ENCODE data around the gene DHDH.
A peak's percentile ranks its signal among the peaks of the same experiment; 100 is the strongest.

The DHDH gene

DNA sequence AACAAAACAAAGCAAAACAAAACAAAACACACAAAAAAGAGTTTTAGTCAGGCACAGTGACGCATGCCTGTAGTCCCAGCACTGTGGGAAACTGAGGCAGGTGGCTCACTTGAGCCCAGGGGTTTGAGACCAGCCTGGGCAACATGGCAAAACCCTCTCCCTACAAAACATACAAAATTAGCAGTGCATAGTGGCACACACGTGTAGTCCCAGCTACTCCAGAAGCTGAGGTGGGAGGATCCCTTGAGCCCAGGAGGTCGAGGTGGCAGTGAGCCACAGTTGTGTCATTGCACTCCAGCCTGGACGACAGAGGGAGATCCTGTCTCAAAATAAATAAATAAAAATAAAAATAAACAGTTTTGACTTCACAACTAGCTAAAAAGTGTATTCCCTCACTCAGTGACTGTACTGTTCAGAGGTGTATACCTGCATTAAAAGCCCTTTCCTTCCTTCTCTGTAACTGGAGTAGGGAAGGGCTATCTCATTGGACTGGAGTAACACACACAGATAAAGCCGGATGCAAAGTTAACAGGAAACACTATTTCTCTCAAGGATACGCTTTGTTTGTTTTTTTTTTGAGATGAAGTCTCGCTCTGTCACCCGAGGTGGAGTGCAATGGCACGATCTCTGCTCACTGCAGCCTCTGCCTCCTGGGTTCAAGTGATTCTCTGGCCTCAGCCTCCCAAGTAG lies 17.5 kb downstream of the DHDH start:
- no peak for DNase-seq

DNA sequence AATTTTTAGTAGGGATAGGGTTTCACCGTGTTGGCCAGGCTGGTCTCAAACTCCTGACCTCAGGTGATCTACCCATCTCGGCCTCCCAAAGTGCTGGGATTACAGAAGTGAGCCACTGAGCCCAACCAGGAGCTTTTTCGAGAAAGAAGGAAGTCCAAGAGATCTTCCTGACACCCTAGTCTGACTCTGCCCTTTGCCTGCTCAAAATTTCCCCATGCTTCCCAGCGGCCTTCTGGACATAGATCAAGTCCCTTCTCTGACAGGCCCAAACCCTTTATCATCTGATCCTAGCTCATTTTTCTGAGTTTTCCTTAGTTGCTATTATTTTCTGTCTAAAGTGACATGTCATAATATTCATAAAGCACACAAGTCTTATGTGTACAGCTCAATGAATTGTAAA lies 19.6 kb downstream of the DHDH start:
- no peak for DNase-seq

DNA sequence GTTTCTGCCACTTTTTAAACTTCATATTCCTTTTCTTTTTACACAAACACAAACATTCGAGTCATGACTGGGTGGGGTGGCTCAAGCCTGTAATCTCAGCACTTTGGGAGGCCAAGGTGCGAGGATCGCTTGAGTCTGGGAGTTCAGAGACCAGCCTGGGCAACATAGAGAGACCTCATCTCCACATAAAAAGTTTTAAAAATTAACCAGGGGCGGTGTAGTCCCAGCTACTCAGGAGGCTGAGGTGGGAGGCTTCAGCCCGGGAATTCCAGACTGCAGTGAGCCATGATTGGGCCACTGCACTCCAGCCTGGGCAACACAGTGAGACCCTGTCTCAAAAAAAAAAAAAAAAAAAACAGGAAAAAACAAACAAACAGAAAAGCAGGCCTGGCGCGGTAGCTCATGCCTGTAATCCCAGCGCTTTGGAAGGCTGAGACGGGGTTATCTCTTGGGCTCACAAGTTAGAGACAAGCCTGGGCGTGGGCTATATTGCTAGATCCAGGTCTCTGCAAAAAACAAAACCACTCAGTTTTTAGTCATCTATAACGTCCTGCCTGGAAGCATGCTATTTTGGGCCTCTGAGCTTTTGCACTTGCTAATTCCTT lies 20.6 kb downstream of the DHDH start:
- no peak for DNase-seq

- DNase-seq = peak; percentile 97
These were observed 21.3 kb downstream of the DHDH start, which contains the start of gene BAX for GRCh38 chr19:48954595-48955307. TSS of gene BAX (plus strand) at chr19:48954875. CDS start at chr19:48954929, 54 bp downstream.

- no peak for DNase-seq
These were observed 21.9 kb downstream of the DHDH start for GRCh38 chr19:48955308-48955958.

- DNase-seq = no peak
These were observed 24.5 kb downstream of the DHDH start for GRCh38 chr19:48958006-48958405.

GRCh38 chr19:48959341-48960239 lies 26.1 kb downstream of the DHDH start:
- DNase-seq = no peak

DNA sequence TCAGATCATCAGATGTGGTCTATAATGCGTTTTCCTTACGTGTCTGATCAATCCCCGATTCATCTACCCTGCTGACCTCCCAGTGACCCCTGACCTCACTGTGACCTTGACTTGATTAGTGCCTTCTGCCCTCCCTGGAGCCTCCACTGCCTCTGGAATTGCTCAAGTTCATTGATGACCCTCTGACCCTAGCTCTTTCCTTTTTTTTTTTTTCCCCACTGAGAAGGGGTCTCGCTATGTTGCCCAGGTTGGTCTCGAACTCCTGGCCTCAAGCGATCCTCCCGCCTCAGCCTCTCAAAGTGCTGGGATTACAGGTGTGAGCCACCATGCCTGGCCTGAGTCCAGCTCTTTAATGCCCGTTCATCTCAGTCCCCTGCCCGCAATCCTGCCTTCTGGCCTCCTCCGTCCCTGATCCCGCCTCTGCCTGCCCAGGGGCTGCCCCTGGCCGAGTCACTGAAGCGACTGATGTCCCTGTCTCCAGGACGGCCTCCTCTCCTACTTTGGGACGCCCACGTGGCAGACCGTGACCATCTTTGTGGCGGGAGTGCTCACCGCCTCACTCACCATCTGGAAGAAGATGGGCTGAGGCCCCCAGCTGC lies 27.7 kb downstream of the DHDH start:
- no peak for DNase-seq

DNA sequence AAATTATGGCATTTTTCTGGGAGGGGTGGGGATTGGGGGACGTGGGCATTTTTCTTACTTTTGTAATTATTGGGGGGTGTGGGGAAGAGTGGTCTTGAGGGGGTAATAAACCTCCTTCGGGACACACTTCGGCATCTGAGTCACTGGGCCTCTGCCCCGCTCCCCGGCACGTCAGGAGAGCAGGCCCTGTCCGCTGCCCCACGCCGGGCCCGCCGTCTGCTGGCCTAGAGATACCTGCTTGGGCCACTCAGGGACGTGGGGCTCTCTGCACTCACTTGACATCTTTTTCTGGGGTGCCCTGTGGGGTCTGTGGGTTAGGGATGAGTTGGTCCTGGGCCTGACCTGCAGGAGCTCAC lies 28.2 kb downstream of the DHDH start:
- no peak for DNase-seq

- DNase-seq = no peak
These were observed 28.7 kb downstream of the DHDH start for GRCh38 chr19:48962029-48962848.

GRCh38 chr19:48962849-48963165 lies 29.3 kb downstream of the DHDH start:
- no peak for DNase-seq

DNA sequence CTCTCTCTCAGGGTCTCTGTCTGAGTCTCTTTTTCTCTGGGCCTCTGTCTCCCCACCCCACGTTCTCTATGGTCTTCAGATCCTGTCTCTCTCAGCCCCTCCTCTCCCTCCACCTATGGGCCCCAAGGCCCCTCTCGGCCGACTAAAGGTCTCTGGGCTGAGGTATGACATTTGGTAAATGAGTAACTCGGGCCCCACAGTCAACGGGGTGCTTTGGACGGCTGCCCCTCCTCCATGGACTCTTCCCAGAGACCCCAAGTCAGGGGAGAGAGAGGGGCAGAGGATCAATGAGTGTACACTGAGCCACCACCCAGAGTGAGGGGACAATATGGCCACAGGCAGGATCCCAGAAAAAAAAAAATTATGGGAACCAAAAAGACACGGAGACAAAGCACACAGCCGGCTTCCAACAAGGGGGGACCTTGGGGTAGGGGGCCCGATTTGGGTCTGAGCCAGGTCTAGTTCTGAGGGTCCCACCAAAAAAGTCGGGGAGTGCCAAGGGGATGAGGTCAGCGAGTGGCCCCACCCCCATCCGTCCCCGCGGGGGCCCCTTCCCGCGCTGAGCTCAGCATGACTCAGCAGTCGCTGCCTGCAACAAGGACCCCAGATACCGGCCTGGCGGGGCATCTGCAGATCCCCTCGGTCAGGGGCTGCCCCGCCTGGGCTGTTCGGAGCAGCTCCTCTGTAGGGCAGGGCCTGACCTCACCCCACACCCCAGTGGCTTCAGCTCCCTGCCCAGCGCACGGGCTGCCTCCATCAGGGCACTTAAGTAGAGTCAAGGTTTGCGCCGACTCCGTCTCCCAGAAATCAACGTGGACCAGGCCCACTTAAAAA lies 30.1 kb downstream of the DHDH start:
- peak; percentile 73 for DNase-seq

DNA sequence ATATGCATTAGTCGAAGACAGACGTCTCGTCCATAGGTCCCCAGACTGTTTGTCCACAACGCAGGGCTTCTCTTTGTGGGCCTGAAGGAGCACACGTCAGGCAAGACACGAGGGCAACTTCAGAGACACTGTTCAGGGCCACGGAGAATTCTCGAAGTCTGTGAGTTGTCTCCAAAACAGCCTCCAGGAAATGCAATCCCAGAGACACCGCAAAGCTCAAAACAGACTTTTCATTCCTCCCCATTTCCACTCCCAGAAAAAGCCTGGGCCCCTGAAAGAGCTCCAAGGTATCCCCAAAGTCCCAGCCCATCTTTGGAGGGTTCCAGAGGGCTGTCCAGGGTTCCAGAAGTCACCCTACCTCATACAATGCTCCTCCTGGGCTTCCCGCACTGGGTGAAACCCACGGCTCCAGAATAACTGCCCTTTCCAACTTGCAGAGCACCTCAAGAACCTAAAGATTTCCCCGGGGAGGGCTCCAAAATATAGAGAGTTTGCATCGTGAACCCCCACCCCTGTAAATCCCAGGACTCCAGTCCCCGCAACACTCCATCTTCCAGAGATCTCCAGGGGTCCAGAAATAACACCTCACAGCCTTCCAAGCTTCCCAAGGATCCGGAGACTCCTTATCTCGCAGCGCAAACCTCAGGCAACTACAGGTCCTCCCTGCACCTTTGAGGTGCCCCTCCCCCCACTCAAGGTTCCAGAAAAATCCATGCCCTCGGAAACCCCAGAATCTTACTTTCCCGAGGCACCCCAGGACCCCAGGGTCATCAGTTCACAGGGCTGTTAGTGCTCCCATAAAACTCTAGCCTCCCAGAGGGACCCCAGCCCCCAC lies 30.9 kb downstream of the DHDH start:
- DNase-seq = peak; percentile 54

GRCh38 chr19:48965040-48965805 lies 31.7 kb downstream of the DHDH start, which contains the start of gene FTL:
TSS of gene FTL (plus strand) at chr19:48965309. CDS start at chr19:48965508, 199 bp downstream.
- peak; percentile 98 for DNase-seq

DNA sequence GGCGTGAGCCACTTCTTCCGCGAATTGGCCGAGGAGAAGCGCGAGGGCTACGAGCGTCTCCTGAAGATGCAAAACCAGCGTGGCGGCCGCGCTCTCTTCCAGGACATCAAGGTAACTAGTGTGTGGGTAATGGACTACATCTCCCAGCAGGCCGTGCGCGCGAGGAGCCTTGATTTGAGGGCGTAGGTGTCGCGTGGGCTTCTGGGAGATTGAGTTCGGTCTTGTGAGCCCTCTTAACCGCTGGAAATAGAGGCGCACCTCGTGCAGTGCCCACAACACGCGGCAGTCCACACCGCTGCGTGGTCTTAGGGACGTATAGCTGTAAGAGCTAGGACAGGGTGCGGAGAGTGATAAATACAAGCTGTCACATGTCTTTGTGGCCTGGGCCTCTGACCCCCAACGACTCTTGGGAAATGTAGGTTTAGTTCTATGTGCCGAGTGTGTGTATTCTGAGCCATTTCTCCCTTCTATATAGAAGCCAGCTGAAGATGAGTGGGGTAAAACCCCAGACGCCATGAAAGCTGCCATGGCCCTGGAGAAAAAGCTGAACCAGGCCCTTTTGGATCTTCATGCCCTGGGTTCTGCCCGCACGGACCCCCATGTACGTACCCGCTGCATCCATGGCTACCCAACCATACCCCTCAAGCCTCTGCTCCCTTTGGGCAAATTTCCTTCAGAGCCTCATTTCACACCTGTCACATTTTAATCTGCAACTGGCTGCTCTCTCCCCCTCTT lies 32.5 kb downstream of the DHDH start:
- peak; percentile 97 for DNase-seq

GRCh38 chr19:48966541-48967345 lies 33.2 kb downstream of the DHDH start:
- DNase-seq = no peak

Data from retina (tissue), 1 donor.